Kidney (tissue), 14 donors: ENCODE data around the gene ADAMTSL2. TPM values are rescaled to one million over a fixed set of nuclear protein-coding genes. Genes with fewer than 3 reads are reported as not detected.

ENCODE experiments used
- DNase-seq, 5 donors: peaks; one replicate each; pipeline ENCODE4 v3.0.0-alpha.2; 2013 to 2020
- FAIRE-seq: peaks from 2 replicates; lab custom pipeline; 2012; peaks lifted over from hg19 to GRCh38; lab: Jason Lieb, UNC
- H3K27ac ChIP-seq, 2 donors: one replicate each; pipeline ENCODE4 v1.7.0; 2013; ENCODE audit warnings: low read depth in 2 of 2, low read length in 2 of 2, inconsistent platforms in 1 of 2
- H3K27me3 ChIP-seq: one replicate; pipeline ENCODE4 v1.7.1; 2013; ENCODE audit warnings: low read length, inconsistent platforms; ENCODE audit not compliant: control insufficient read depth, insufficient read depth
- H3K36me3 ChIP-seq, 3 donors: one replicate each; pipeline versions ENCODE4 v1.7.0 to v1.7.1; 2013; ENCODE audit warnings: low read length in 3 of 3, control low read depth in 1 of 3, inconsistent platforms in 1 of 3; ENCODE audit not compliant: insufficient read depth in 3 of 3, control insufficient read depth in 2 of 3
- H3K4me1 ChIP-seq, 3 donors: one replicate each; pipeline versions ENCODE4 v1.7.0 to v1.7.1; 2013; ENCODE audit warnings: low read length in 3 of 3, inconsistent platforms in 1 of 3, low read depth in 1 of 3; ENCODE audit not compliant: control insufficient read depth in 2 of 3, insufficient read depth in 2 of 3
- H3K4me3 ChIP-seq, 3 donors: one replicate each; pipeline versions ENCODE4 v1.7.0 to v1.8.1; 2013; ENCODE audit warnings: low read length in 3 of 3, control low read depth in 1 of 3, inconsistent platforms in 1 of 3
- H3K9ac ChIP-seq, 3 donors: one replicate each; pipeline versions ENCODE4 v1.7.0 to v1.7.1; 2013; ENCODE audit warnings: low read length in 3 of 3, control low read depth in 1 of 3, inconsistent platforms in 1 of 3
- H3K9me3 ChIP-seq, 3 donors: one replicate each; pipeline versions ENCODE4 v1.7.0 to v1.7.1; 2013; ENCODE audit warnings: low read length in 3 of 3, control low read depth in 1 of 3, inconsistent platforms in 1 of 3; ENCODE audit not compliant: control insufficient read depth in 2 of 3, insufficient read depth in 1 of 3
- intact Hi-C: fragments of 100-400 bp; cut with DNase I; formaldehyde crosslinking; loops from one replicate; pipeline ENCODE4 v1.11.1; 2022
- polyA plus RNA-seq: library from polyadenylated mRNA; stranded (reverse); fragments of 350-450 nt; fragmentation: Illumina TruSeq; extraction: RNeasy Lipid Tissue Mini Kit (QIAGEN cat#74804); gene quantifications from one replicate; pipeline ENCODE4 v1.2.3, GENCODE V29; 2014; ENCODE audit warnings: low read depth, low replicate concordance; ENCODE audit not compliant: insufficient read depth
- total RNA-seq: library from RNA; stranded (reverse); fragmentation: NEBNext Ultra II Directional; extraction: Animal tissue kit (Norgen Biotek cat#: 25700); gene quantifications from one replicate; pipeline ENCODE4 v1.2.1, GENCODE V29; 2021
- TF ChIP-seq, protein P1 (sequence below): IDR thresholded peaks from 3 replicates; pipeline ENCODE4 v1.5.1; 2012; ENCODE audit warnings: mild to moderate bottlenecking, moderate library complexity, borderline replicate concordance; ENCODE audit not compliant: insufficient read depth; ENCODE audit errors: extremely low read depth
- donor health status: control.
- donor health status: control.
- donor health status: control.
- donor health status: control.
- donor health status: control.
- donor health status: DM: yes; HTN: yes; CAD: no.
- donor health status: Normal renal cell carcinoma (clear cell type).

ADAMTSL2 gene
- total and polyA plus RNA-seq, 2 donors from 2014 or later, result 20.0 to 32.1 TPM

- H3K4me1 ChIP-seq, result peaks cover 0 to 20% (median 0%) of the 10 kb centered on the region in 3 donors
- intact Hi-C loops, result no loop called here
- no peak overlapping the region for H3K27ac ChIP-seq
Observed at GRCh38 chr9:133560311-133560710, 25.8 kb downstream of the ADAMTSL2 start.

DNA sequence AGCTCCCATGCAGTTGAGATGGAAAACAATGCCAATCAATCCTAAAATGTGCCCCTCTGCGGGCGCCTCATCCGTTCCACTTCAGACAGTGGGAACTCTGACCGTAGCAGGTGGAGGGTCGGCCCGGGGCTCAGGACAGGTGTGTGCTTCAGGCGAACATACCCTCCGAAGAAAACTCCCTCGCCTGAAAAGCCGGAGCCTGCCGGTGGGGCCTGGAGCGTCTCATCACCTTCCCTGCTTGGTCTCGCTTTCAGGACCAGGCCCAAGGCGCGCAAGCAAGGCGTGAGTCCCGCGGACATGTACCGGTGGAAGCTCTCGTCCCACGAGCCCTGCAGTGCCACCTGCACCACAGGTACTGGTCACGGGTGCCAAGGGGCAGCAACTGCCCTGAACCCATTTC, 26.4 kb downstream of the ADAMTSL2 start:
- intact Hi-C loops, result no loop called here
- Histone ChIP-seq H3K9ac (no peak overlapping the region), H3K4me3 (no peak overlapping the region), H3K27ac (no peak overlapping the region), H3K27me3 (no peaks in the 10 kb centered on the region), H3K4me1 (peaks cover 0 to 22% (median 0%) of the 10 kb centered on the region in 3 donors), H3K36me3 (no peaks in the 10 kb centered on the region), H3K9me3 (no peaks in the 10 kb centered on the region)
- DNase-seq (no peak), FAIRE-seq (no peak)
- TF ChIP-seq, protein P1, sequence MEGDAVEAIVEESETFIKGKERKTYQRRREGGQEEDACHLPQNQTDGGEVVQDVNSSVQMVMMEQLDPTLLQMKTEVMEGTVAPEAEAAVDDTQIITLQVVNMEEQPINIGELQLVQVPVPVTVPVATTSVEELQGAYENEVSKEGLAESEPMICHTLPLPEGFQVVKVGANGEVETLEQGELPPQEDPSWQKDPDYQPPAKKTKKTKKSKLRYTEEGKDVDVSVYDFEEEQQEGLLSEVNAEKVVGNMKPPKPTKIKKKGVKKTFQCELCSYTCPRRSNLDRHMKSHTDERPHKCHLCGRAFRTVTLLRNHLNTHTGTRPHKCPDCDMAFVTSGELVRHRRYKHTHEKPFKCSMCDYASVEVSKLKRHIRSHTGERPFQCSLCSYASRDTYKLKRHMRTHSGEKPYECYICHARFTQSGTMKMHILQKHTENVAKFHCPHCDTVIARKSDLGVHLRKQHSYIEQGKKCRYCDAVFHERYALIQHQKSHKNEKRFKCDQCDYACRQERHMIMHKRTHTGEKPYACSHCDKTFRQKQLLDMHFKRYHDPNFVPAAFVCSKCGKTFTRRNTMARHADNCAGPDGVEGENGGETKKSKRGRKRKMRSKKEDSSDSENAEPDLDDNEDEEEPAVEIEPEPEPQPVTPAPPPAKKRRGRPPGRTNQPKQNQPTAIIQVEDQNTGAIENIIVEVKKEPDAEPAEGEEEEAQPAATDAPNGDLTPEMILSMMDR, result no peak

More at GRCh38 chr9:133560311-133560710, 25.8 kb downstream of the ADAMTSL2 start:
- no peak overlapping the region for H3K4me3 ChIP-seq
- DNase-seq, result no peak
- no peaks in the 10 kb centered on the region for H3K27me3 ChIP-seq
- H3K9me3 ChIP-seq, result no peaks in the 10 kb centered on the region
- H3K9ac ChIP-seq, result no peak overlapping the region
- FAIRE-seq, result no peak
- peaks cover 0 to 4% (median 0%) of the 10 kb centered on the region in 3 donors for H3K36me3 ChIP-seq
- TF ChIP-seq, protein P1, result no peak

DNA sequence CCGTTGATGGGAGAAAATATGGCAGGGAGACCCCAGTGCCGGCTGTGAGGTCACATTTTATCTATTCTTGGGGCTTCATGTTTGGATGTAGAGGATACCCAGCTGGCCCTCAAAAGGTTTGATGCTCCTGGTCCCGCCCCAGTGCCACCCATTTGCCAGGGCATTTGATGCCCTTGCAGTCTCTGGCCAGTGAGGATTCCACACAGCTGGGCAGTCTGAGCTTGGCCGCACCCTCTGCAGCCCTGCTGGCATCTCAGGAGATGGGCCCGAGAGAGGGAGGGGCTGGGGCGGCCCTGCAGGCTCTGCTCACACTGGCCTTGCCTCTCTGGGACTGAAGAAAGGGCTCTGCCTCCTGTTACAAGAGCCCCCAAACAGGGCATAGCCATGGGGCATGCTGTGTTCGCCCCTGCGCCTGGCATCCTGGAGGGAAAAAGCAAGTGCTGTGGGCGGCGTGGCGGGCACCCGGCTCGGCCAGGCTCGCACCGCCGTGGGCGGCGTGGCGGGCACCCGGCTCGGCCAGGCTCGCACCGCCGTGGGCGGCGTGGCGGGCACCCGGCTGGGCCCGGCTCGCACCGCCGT, 27.6 kb downstream of the ADAMTSL2 start:
- TF ChIP-seq, protein P1, result no peak
- H3K9me3 ChIP-seq, result no peaks in the 10 kb centered on the region
- H3K4me3 ChIP-seq, result no peak overlapping the region
- no peaks in the 10 kb centered on the region for H3K27me3 ChIP-seq
- H3K4me1 ChIP-seq, result peaks cover 0 to 22% (median 0%) of the 10 kb centered on the region in 3 donors
- DNase-seq (no peak), FAIRE-seq (no peak)
- intact Hi-C loops, result no loop called here
- H3K36me3 ChIP-seq, result no peaks in the 10 kb centered on the region
- no peak overlapping the region for H3K27ac ChIP-seq
- no peak overlapping the region for H3K9ac ChIP-seq
